HEK293 (cell line): ENCODE measurements around the gene KCNA1.

Experiments used
- CTCF ChIA-PET: fragments of 350-600 bp; formaldehyde crosslinking; extraction: SDS; loops from one replicate; lab custom pipeline; 2021; ENCODE audit warnings: antibody characterized with exemption; lab: Yijun Ruan, JAX
- POLR2A ChIA-PET: fragments of 300-600 bp; formaldehyde crosslinking; extraction: SDS; loops from one replicate; lab custom pipeline; 2020; ENCODE audit warnings: antibody characterized with exemption, inconsistent platforms; lab: Yijun Ruan, JAX
- H3K27ac ChIP-seq: fragments of 200-500 bp; sonication (Bioruptor generic); 2 replicates; pipeline ENCODE4 v1.5.1; 2014; ENCODE audit warnings: low read depth, low read length, control low read depth, inconsistent platforms; ENCODE audit errors: extremely low read depth
- H3K36me3 ChIP-seq, 2 experiments: fragments of 200-500 bp in 1 of 2; sonication (Bioruptor generic) in 1 of 2; 1 replicate in 1 of 2; 2 replicates in 1 of 2; pipeline ENCODE4 v1.5.1; 2014 to 2017; ENCODE audit warnings: inconsistent platforms in 2 of 2, low read length in 2 of 2; ENCODE audit not compliant: control insufficient read depth in 2 of 2, insufficient read depth in 1 of 2
- H3K4me1 ChIP-seq: fragments of 200-500 bp; sonication (Bioruptor generic); 2 replicates; pipeline ENCODE4 v1.5.1; 2014; ENCODE audit warnings: mild to moderate bottlenecking, low read length, inconsistent platforms; ENCODE audit not compliant: control insufficient read depth, insufficient read depth
- H3K4me3 ChIP-seq: 2 replicates; pipeline ENCODE4 v1.5.1; 2011; ENCODE audit warnings: low read depth, mild to moderate bottlenecking, control low read depth, low read length, moderate library complexity
- H3K9me3 ChIP-seq: fragments of 200-500 bp; sonication (Bioruptor generic); 2 replicates; pipeline ENCODE4 v1.5.1; 2014; ENCODE audit warnings: low read depth, low read length, inconsistent platforms; ENCODE audit not compliant: control insufficient read depth, insufficient read depth
- BCL6B ChIP-seq: fragments of 450-650 bp; formaldehyde crosslinking; IDR thresholded peaks from 2 replicates; pipeline ENCODE4 v1.5.1; 2017; ENCODE audit warnings: missing biosample characterization, missing genetic modification characterization
- GLI4 ChIP-seq: fragments of 450-650 bp; formaldehyde crosslinking; IDR thresholded peaks from 2 replicates; pipeline ENCODE4 v1.5.1; 2016; ENCODE audit warnings: missing biosample characterization, missing genetic modification characterization
- HOXC10 ChIP-seq: sonication (generic); formaldehyde crosslinking; IDR thresholded peaks from 2 replicates; pipeline ENCODE4 v1.8.1; 2023; ENCODE audit warnings: mild to moderate bottlenecking, missing genetic modification reagents
- IKZF3 ChIP-seq: fragments of 450-650 bp; IDR thresholded peaks from 2 replicates; pipeline ENCODE4 v1.5.0; 2018; ENCODE audit warnings: missing biosample characterization, mild to moderate bottlenecking, missing genetic modification characterization, moderate library complexity
- KLF1 ChIP-seq: fragments of 450-650 bp; formaldehyde crosslinking; IDR thresholded peaks from 2 replicates; pipeline ENCODE4 v1.5.1; 2016; ENCODE audit warnings: missing biosample characterization, missing genetic modification characterization
- WT1 ChIP-seq: fragments of 450-650 bp; formaldehyde crosslinking; IDR thresholded peaks from 2 replicates; pipeline ENCODE4 v1.5.1; 2016; ENCODE audit warnings: missing biosample characterization, missing genetic modification characterization
- YY2 ChIP-seq: fragments of 450-650 bp; formaldehyde crosslinking; IDR thresholded peaks from 2 replicates; pipeline ENCODE4 v1.5.1; 2016; ENCODE audit warnings: missing biosample characterization, missing genetic modification characterization
- ZBTB20 ChIP-seq: fragments of 450-650 bp; formaldehyde crosslinking; IDR thresholded peaks from 2 replicates; pipeline ENCODE4 v1.5.1; 2016; ENCODE audit warnings: missing biosample characterization, missing genetic modification characterization
- ZBTB8A ChIP-seq: fragments of 450-650 bp; formaldehyde crosslinking; IDR thresholded peaks from 2 replicates; pipeline ENCODE4 v1.5.1; 2016; ENCODE audit warnings: missing biosample characterization, missing genetic modification characterization
- ZNF175 ChIP-seq: fragments of 450-650 bp; formaldehyde crosslinking; IDR thresholded peaks from 2 replicates; pipeline ENCODE4 v1.5.1; 2016; ENCODE audit warnings: missing biosample characterization, missing genetic modification characterization
- ZNF426 ChIP-seq: fragments of 450-650 bp; formaldehyde crosslinking; IDR thresholded peaks from 2 replicates; pipeline ENCODE4 v1.5.1; 2017; ENCODE audit warnings: missing biosample characterization, missing genetic modification characterization, mild to moderate bottlenecking, inconsistent platforms, moderate library complexity
- ZNF488 ChIP-seq: fragments of 450-650 bp; formaldehyde crosslinking; IDR thresholded peaks from 2 replicates; pipeline ENCODE4 v1.5.1; 2016; ENCODE audit warnings: missing biosample characterization, missing genetic modification characterization
- ZNF518A ChIP-seq: fragments of 450-650 bp; formaldehyde crosslinking; conservative IDR thresholded peaks from 2 replicates; pipeline ENCODE4 v1.5.1; 2016; ENCODE audit warnings: low read depth, missing biosample characterization, missing genetic modification characterization
- ZNF529 ChIP-seq: fragments of 450-650 bp; formaldehyde crosslinking; IDR thresholded peaks from 2 replicates; pipeline ENCODE4 v1.5.1; 2017; ENCODE audit warnings: missing genetic modification characterization, missing biosample characterization; ENCODE audit not compliant: insufficient replicate concordance
- ZNF544 ChIP-seq: fragments of 450-650 bp; formaldehyde crosslinking; IDR thresholded peaks from 2 replicates; pipeline ENCODE4 v1.5.0; 2017; ENCODE audit warnings: missing biosample characterization, missing genetic modification characterization
- ZNF555 ChIP-seq: fragments of 450-650 bp; formaldehyde crosslinking; conservative IDR thresholded peaks from 2 replicates; pipeline ENCODE4 v1.5.1; 2017; ENCODE audit warnings: missing biosample characterization, mild to moderate bottlenecking, missing genetic modification characterization, inconsistent platforms
- ZNF629 ChIP-seq: fragments of 450-650 bp; formaldehyde crosslinking; IDR thresholded peaks from 2 replicates; pipeline ENCODE4 v1.5.1; 2017; ENCODE audit warnings: missing biosample characterization, missing genetic modification characterization
- ZNF704 ChIP-seq: fragments of 450-650 bp; formaldehyde crosslinking; IDR thresholded peaks from 2 replicates; pipeline ENCODE4 v1.5.1; 2016; ENCODE audit warnings: missing biosample characterization, missing genetic modification characterization
- ZNF843 ChIP-seq: fragments of 450-650 bp; formaldehyde crosslinking; IDR thresholded peaks from 2 replicates; pipeline ENCODE4 v1.5.1; 2016; ENCODE audit warnings: missing biosample characterization, missing genetic modification characterization

Gene KCNA1

GRCh38 chr12:4867384-4867783 lies 42.3 kb upstream of the KCNA1 start (continued):
- no peak for TF ChIP-seq ZNF518A

- Histone ChIP-seq H3K4me3 (no peak overlapping the region), H3K4me1 (no peaks in the 10 kb centered on the region), H3K27ac (no peak overlapping the region), H3K36me3 (no peaks in the 10 kb centered on the region), H3K9me3 (no peaks in the 10 kb centered on the region)
- ChIA-PET POLR2A (no interaction called here), CTCF (interaction anchor here (0.5 to 8.6 kb wide), 3 partner anchors 13 to 54 kb away, joined by 3 to 74 read pairs (median 7); no protein-coding TSS in a partner anchor)
- no peak for TF ChIP-seq ZNF529 (tag by site-specific recombination)
- no peak for TF ChIP-seq BCL6B (tag by site-specific recombination)
- no peak for TF ChIP-seq ZNF175
- TF ChIP-seq ZNF426 (tag by site-specific recombination) = no peak
- no peak for TF ChIP-seq IKZF3
- TF ChIP-seq ZBTB8A = no peak
- TF ChIP-seq ZNF555 = no peak
- TF ChIP-seq GLI4 (tag by site-specific recombination) = no peak
- no peak for TF ChIP-seq ZBTB20 (tag by site-specific recombination)
- TF ChIP-seq ZNF843 (tag by site-specific recombination) = no peak
- TF ChIP-seq HOXC10 = no peak
- TF ChIP-seq ZNF488 = no peak
- no peak for TF ChIP-seq YY2 (tag by site-specific recombination)
- no peak for TF ChIP-seq WT1 (tag by site-specific recombination)
- TF ChIP-seq ZNF629 (tag by site-specific recombination) = no peak
- no peak for TF ChIP-seq KLF1 (tag by site-specific recombination)
- TF ChIP-seq ZNF544 (tag by site-specific recombination) = no peak
- no peak for TF ChIP-seq ZNF704 (tag by site-specific recombination)
These were observed 39.3 kb upstream of the KCNA1 start for GRCh38 chr12:4870423-4870822.
